GM21717 (cell line): ENCODE data around the gene TTC34.
"Not testable (repeated sequence)": the region's sequence is repeated elsewhere in the genome, so short reads cannot be mapped to it uniquely, and the experiment has no call there.

Source experiments
- ATAC-seq: cut with Tn5 transposase; IDR thresholded peaks from one replicate; pipeline ENCODE4 v1.9.1; 2021; ENCODE audit warnings: mild to moderate bottlenecking, moderate library complexity; ENCODE audit not compliant: unreplicated experiment

Gene TTC34

DNA sequence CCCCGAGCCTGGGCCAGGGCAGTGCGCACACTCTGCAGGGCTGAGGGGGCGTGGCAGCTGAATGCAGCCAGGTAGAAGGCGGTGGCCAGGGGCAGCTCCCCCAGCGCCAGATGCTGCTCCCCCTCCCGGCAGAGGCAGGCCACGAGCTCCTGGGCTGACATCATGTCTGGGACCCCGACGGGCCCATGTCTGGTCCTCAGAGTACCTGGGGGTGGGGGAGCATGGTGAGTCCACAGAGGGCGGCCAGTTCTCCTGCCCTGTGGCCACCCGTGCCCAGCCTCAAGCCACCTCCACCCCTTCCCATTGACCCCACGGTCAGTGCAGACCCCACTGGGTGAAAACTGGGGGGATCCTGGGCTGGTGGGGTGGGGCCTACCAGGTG, 838 bp downstream of the TTC34 start:
- ATAC-seq = no peak

DNA sequence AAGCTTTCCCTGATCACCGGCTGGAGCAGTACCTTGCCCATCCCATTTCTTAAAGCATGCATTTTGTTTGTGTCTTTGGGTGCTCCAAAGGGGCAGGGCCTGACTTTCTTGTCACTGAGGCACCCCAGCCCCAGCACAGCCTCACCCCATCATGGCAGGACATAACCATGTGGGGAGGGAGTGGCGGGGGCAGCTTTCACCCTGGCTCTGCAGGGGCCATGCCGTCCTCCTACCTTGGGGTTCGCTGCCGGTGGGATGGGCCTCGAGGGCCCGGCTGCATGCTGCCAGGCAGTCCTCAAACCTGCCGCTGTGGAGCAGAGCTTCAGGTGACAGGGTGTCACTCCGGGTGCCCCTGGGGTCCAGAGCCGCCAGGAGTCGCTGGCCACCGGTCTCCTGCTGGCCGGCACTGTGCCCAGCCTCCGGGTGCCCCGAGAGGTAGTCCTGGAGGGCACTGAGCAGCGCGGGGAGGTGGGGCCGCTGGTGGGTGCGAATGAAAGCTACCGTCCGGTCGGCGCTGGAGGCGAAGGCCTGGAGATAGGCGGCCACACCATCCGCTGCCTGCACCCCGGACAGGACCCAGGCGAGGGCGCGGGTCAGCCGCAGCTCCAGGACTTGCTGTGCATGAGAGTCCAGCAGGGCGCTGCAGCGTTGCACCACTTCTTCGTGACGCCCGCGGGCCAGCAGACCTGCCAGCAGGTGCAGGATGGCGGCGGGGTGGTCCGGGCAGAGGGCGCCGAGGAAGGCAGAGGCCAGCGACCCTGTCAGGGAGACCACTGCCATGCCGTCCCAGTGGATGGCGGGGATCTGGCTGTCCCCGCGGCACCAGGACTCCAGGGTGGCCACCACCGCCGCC, 1.5 kb downstream of the TTC34 start:
- ATAC-seq = no peak

DNA sequence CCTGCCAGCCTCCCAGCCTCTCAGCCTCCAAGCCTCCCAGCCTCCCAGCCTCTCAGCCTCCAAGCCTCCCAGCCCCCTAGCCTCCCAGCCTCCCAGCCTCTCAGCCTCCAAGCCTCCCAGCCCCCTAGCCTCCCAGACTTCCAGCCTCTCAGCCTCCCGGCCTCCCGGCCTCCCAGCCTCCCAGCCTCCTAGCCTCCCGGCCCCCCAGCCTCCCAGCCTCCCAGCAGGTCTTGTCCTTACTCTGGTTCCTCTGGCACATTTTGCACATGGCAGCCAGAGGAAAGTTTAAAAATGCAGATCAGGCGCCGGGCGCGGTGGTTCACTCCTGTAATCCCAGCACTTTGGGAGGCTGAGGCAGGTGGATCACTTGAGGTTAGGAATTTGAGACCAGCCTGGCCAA, 2.5 kb downstream of the TTC34 start:
- not testable (repeated sequence) for ATAC-seq

DNA sequence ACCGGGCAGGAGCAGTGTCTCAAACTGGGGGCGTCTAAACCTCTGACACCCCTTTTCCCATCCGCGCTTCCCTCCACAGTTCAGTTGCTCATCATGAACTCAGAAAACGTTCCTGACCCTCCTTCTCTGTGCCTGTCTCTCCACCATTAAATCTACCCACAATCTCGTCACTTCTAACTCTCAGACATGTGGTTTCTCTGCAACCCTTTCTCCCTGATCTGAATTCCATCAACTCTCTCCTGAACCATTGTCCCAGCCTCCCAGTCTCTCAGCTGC, 3.8 kb downstream of the TTC34 start:
- no peak for ATAC-seq

DNA sequence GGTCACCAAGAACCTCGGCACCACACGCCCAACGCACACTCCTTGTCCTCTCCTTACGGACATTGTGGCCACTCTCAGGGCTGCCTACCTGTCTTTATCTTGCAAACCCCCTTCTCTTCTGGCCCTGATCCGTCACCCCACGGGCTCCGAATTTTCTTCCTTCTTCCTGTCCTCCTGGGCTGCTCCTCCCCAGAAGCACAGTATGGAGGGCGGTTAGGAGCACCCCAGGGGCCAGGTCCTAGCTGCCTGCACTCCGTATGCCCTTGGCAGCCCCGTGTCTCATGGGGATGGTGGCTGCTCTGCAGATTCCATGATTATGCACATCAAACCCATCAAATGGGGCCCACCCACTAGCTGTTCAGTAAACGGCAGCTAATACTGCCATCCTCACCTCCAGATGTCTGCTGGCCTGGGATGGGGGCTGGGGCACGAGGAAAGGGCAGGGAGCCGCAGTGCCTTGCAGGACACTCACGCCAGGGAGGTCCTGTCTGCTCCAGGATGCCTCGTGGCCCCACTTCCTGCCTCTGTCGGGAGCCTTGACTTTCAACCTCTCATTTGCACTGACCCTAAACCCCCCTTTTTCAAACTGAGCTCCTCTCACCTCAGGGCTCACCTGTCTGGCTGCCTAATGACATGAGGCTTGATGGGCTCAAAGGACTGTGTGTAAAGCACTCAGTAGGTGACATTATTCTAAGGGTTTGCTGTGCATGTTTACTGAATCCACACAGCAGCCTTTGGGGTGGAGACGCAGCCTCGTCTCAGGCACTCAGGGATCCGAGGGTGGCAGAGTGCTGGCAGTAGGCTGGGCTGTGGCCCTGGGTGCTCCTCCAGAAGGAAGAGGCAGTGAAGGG, 4.4 kb downstream of the TTC34 start:
- no peak for ATAC-seq

DNA sequence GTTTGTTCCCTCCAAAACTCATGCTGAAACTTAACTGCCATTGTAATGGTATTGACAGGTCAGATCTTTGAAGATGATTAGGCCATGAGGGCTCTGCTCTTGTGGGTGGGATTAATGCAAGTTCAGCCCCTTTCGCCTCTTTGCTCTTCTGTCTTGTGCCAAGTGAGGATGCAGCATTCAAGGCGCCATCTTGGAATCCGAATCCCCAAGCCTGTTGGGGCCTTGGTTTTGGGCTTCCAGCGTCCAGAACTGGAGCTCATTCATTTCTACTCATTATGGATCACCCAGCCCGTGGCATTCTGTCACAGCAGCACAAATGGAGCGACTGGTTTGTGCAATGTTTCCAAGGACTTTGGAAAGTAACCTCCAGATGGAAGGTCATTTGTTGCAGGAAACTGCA, 5.6 kb downstream of the TTC34 start:
- ATAC-seq = no peak

DNA sequence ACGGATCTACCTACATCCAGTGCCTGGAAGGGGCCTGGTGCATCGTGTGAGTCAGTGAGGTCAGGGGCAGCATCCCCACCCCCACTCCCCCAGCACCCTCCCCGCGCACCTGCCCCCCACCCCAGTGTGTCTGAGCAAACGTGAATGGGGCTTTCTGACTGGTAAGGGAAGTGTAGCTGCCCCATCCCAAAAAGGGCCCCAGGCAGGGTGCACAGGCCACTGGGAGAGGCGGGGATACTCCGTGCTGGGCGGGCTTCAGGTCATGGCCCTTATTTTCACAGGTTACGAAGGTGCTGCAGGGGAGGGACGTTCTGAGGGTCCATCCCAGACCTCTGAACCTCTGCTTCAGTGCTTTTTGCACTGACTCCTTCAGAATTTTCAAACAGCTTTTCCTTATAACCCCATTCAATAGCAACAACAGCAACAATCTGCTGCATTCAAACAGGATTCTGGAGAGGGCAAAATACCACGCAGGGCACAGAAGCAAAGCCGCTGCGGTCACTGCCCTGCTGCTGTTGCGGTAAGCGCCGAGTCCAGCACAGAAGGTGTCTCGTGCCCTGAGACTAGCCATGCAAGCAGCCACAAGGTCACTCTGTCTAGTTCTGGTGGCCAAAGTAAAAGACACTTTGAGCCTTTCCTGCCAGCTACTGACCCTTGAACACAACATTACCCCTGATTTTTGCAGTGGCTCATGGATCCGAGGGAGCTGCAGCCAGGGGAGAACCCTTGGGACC, 10.3 kb downstream of the TTC34 start:
- no peak for ATAC-seq

DNA sequence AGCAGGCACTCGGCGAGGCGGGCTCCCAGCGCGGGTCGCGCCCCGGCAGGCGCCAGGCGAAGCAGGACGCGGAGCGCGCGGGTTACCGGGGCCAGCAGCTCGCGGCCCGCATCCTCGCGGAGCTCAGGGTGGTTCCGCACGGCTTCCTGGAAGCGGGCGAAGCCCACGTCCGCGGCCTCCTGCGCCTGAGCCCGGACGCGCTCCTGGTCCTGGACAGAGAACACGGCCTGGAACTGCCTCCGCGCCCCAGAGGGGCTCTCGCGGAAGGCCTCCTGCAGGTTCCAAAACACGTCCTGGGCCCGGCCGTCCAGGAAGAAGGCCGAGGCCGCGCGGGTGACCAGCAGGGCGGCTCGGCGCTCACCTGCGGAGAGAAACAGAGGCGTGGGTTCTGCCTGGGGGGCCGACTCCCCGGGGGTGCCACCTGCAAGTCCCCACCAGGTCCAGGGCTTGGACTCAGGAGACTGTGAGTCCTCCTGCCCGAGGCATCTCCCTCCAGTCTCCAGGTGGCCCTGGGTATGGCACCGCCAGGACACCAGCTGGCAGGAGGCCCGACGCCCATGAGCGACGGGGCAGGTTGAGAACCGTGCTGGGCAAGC, 11.4 kb downstream of the TTC34 start:
- ATAC-seq = no peak

DNA sequence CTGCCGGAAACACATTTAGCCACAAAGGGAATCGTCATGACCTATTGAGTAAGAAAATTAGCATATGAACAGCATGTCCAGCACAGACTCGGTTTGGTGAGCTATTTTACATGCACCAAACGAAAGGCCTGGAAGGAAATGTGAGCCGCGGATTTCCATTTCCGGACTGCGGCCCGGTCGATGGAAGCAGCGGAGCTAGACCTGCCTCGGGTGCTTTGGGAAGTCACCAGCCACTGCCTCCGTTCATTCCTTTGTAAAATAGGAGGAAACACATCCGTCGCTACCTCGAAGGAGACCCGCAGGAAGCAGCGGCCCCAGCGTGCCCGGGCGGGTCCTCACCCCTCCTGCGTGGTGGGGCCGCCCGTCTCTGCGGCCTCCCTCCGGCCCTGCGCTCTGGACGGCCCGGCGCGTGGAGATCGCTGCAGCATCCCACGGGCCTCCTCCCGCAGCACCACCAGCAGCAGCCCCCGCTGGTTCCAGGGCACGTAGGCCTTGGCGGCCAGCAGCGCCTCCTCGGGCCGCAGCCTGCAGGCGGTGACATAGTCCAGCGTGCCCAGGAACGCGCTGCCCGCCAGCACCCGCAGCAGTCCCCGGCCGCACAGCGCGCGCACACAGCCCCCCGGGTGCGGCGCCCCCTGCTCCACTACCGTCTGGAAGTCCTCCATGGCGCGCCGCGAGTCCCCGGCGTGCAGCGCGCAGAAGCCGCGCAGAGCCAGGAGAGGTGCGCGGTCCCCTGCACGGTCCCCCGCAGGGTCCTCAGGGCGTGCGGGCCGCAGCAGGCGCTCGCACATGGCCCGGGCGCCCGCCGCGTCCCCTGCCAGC, 12.1 kb downstream of the TTC34 start:
- ATAC-seq = no peak

DNA sequence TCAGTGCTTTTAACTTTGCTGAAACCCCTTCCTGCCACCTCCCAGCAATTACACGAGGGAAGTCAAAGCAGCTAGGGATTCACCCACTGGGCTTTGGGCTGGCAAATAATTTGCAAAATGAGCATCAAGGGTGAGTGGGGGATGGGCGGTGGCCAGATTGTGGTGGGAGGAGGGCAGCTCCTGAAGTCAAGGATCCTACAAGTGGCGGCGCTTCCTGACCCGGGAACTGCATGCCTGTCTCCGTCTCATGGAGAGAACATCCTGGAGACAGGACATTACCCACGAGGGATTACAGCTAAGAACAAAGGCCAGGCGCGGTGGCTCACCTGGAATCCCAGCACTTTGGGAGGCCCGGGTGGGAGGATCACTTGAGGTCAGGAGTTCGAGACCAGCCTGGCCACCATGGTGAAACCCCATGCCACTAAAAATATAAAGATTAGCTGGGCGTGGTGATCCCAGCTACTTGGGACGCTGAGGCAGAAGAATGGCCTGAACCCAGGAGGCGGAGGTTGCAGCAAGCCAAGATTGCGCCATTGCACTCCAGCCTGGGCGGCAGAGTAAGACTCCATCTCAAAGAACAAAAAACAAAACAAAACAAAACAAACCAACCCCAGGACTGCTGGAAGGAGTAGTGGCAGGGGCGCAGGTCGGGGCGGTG, 12.9 kb downstream of the TTC34 start:
- no peak for ATAC-seq

DNA sequence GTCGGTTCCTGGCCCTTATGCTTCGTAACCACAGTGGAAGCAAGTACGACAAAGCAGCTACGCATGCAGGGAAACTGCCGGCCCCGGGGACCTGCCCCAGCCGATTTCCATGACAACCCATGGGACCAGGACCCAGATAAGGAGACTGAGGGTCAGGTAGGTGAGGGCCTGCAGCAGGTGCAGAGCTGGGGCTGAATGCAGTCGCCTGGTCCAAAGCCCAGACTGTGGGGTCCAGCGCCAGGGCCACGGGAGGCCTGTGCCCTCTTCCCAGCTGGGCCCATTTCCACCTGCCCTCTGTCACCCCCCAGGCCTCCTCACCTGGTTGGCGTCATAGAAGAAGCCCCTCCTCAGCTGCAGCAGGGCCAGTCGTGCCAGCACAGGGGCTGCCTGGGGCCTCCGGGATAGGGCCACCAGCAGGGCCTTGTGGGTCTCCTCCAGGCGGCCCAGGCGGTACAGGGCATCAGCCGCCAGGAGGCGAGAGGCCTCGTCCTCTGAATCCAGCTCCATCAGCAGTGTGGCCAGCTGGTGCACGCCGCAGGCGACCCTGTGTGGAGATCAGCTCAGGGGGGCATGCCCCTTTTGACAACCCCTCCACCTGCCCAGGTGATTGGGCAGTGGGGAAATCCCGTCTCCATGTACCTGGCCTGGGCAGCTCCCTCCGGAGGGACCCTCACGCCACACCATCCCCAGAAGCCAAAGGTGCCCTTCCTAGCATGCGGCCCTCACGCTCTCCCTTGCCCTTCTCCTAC, 14.2 kb downstream of the TTC34 start:
- no peak for ATAC-seq

DNA sequence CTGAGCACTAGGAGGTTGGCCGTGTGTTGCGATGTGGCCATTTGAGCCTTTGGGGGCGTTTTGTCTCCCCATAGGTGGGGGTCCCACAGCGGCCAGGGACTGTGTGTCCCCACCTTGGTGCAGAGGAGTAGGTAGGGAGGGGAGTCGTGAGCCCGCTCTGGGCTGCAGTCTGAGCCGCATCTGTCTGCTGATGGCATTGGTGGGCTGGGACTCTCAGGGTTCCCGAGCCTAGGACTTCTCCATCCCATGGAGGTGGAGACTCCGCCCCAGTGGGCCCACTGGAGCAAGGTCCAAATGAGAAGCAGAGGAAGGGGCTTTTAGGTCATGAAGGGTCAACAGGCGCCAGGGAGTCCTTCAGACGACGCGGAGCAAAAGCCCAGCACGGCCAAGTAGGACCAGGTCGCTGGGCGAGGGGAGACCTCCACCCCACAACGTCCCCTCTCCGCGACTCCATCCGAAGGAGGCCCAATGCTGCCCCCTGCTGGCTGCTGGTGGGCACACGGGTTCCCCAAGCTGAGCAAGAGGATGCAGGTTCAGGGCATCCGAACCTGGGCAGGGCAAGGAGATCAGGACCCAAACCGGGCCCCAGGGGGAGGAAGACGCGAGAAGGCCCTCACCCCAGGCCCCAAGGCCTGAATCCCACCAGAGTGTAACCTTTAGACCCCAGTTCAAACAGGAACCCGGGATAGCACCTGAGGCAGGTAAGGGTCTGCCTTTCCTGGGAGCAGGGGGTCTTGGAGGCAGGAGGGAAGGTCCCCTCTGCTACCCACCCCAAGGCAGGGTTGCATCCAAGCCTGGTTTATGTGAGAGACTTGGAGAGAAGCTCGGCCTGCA, 14.9 kb downstream of the TTC34 start:
- ATAC-seq = no peak

DNA sequence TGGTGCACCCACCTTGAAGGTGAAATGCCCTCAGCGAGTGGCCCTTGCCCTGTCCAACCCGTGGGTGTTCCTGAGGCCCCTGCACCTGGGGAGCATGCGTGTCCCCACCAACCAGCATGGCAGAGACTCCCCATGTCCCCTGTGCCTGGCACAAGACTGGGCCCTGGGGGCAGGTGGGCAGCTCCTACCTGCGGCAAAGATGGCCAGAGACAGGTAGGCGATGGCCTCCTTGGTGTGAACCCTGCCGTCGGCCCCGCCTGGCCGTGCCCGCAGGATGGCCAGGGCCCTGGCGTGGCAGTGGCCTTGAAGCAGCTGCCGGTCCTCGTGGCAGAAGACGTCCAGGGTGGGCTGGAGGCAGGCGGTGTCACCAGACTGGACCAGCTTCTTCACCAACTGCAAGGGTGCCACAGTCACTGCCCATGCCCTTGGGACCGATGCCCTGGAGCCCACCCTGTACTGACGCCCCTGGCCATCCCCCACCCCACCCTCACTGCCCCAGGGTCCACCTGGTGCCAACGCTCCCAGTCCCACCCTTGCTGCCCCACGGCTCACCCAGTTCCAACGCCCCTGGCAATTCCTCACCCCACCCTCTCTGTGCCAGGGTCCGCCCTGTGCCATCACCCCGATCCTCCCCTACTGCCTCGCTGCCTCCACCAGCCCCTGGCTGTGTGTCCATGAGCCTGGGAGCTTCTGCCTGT, 15.7 kb downstream of the TTC34 start:
- no peak for ATAC-seq

DNA sequence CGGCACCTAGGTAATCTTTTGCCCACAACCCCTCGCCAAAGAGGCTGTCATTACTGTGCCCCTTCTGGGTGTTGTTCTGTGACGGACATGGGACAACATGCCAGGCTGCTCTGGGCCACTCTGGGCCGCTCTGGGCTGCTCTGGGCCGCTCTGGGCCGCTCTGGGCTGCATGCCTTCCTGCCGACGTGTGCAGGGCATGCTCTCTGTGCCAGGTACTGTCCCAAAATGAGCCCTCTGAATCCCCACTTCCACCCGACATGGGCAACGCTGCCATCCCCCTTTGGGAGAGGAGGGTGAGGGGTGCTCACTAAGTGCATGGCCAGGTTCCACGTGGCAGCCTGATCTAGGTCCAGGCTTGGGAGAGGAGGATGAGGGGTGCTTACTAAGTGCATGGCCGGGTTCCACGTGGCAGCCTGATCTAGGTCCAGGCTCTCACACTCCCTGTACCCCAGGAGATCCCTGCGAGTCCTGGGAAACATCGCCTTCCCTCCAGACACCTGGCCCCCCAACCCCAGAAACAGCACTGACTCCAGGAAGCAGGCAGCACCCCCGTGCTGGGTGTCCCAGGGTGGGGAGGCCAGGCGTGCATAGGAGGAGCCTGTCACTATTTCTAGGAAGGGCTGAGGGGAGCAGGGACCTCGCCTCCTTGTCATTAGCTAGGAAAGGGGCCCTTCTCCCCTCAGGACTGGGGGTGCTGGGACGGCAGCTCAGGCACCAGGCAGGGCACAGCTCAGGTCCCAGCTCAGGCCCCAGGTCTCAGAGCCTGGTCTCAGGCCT, 16.5 kb downstream of the TTC34 start:
- no peak for ATAC-seq

DNA sequence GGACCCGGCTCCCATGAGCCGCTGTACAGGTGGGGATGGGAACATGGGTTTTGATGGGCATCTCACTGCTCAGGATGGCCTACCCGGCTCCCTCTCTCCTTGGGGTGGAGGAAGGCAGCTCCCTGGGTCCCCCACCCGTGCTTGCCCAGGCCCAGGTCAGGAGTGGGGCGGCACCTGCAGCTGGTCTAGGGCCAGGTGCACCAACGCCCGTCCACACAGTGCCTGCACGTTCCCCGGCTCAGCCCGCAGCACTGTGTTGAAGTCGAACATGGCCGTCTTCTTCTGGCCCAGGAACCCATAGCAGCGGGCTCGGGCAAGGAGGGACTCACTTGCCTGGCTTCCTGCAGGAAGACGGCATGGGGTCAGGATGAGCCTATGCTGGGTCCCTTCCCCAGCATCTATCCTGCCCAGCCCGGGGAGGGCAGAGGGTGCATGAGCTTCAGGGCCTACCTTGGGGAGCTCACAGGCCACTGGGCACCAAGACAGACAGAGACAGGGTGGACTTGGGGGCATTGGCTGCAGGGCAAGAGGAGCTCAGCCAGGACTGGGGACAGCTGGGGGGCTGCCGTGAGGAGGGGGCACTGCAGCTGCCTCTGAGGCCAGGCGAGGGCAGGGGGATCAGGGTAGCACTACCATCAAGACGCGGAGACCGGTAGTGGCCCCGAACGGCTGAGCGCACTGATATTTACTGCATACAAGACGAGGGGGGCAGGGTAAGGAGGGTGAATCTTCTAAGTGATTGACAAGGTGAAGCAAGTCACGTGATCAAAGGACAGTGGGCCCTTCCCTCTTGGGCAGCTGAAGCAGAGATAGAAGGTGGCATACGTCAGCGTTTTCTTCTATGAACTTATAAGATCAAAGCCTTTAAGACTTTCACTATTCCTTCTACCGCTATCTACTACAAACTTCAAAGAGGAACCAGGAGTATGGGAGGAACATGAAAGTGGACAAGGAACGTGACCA, 17.8 kb downstream of the TTC34 start:
- ATAC-seq = no peak

DNA sequence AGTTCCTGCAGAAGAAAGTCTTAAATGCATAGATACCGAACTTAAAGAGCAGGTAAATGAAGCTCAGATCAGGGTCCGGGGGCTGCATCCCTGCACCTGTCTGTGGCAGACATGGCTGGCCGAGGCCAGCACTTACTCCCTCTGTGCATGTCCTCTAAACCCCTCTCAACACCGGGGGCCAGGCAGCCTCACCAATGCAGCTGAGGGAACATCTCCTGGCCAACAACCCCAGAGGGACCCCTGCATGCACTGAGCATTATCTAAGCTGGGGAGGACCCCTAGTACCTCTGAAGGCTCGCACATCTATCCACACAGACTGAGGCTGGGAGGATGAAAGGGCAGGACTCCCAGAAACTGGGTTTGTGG, 18.4 kb downstream of the TTC34 start:
- ATAC-seq = no peak
